ENCODE measurements around the gene TNF. TPM values are rescaled to one million over a fixed set of nuclear protein-coding genes. Genes with fewer than 3 reads are reported as not detected.
A peak's percentile ranks its signal among the peaks of the same experiment; 100 is the strongest.

TNF gene
- polyA plus RNA-seq, 1 donor (not counting 4 experiments of a cell fraction or from before 2014, with no cell fraction given): 2.3 TPM

DNA sequence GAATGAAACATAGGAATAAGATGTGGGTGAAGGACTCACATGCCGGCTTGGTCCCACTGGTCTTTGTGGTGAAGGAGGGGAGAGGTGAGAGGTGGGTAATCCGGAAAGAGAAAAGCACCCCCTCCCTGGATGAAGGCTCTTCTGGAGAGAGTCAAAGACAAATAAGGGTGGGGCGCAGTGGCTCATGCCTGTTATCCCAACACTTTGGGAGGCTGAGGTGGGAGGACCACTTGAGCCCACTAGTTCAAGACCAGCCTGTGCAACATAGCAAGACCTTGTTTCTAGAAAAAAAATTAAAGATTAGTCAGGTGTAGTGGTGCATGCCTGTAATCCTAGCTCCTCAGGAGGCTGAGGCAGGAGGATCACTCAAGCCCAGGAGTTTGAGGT is 3.7 kb downstream of the TNF start:
- dilution Hi-C loops (cut with MboI; ENCODE audit: extremely low pct_ligation_motif_present, low sequenced_read_pairs): no loop called here
- TF ChIP-seq, protein P1, sequence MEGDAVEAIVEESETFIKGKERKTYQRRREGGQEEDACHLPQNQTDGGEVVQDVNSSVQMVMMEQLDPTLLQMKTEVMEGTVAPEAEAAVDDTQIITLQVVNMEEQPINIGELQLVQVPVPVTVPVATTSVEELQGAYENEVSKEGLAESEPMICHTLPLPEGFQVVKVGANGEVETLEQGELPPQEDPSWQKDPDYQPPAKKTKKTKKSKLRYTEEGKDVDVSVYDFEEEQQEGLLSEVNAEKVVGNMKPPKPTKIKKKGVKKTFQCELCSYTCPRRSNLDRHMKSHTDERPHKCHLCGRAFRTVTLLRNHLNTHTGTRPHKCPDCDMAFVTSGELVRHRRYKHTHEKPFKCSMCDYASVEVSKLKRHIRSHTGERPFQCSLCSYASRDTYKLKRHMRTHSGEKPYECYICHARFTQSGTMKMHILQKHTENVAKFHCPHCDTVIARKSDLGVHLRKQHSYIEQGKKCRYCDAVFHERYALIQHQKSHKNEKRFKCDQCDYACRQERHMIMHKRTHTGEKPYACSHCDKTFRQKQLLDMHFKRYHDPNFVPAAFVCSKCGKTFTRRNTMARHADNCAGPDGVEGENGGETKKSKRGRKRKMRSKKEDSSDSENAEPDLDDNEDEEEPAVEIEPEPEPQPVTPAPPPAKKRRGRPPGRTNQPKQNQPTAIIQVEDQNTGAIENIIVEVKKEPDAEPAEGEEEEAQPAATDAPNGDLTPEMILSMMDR (optimal IDR thresholded peaks at IDR 0.05 in 1 of 3, IDR thresholded peaks at IDR 0.05 in 1 of 3, conservative IDR thresholded peaks at IDR 0.05 in 1 of 3; ENCODE audit: extremely low read depth in 1 of 3, insufficient read depth in 2 of 3, low read length in 3 of 3): no peak
- no peak for TF ChIP-seq EZH2 (IDR thresholded peaks at IDR 0.05; ENCODE audit: low read length)
- Histone ChIP-seq H3K9me3 (ENCODE audit: control insufficient read depth, low read depth, low read length) (no peaks in the 10 kb centered on the region), H2AFZ (ENCODE audit: control insufficient read depth, low read length) (no peak overlapping the region), H4K20me1 (ENCODE audit: control insufficient read depth, extremely low read depth, insufficient read depth, low read length) (no peaks in the 10 kb centered on the region), H3K4me3 (ENCODE audit: control insufficient read depth in 2 of 3, extremely low read depth in 1 of 3, insufficient read depth in 2 of 3, low read depth in 1 of 3, low read length in 3 of 3) (no peak overlapping the region), H3K36me3 (ENCODE audit: control insufficient read depth in 2 of 2, extremely low read depth in 1 of 2, insufficient read depth in 2 of 2, low read length in 2 of 2) (no peaks in the 10 kb centered on the region), H3K9me1 (ENCODE audit: control insufficient read depth, extremely low read depth, insufficient read depth, low read length) (no peaks in the 10 kb centered on the region), H3K9ac (ENCODE audit: control insufficient read depth, extremely low read depth, insufficient read depth, low read length) (peak overlapping the region; percentile 5), H3K4me2 (ENCODE audit: control insufficient read depth, extremely low read depth, insufficient read depth, low read depth, low read length) (no peak overlapping the region), H3K27me3 (ENCODE audit: control insufficient read depth, extremely low read depth, insufficient read depth, low read length) (no peaks in the 10 kb centered on the region), H3K27ac (ENCODE audit: control insufficient read depth, insufficient read depth, low read length) (peak overlapping the region; percentile 37), H3K4me1 (ENCODE audit: control insufficient read depth, extremely low read depth, insufficient read depth, low read length) (peaks cover 23% of the 10 kb centered on the region), H3K79me2 (ENCODE audit: control insufficient read depth, insufficient read depth, low read length) (no peaks in the 10 kb centered on the region)
- DNase-seq (ENCODE audit: low read depth, low spot score): no peak
- FAIRE-seq: no peak

DNA sequence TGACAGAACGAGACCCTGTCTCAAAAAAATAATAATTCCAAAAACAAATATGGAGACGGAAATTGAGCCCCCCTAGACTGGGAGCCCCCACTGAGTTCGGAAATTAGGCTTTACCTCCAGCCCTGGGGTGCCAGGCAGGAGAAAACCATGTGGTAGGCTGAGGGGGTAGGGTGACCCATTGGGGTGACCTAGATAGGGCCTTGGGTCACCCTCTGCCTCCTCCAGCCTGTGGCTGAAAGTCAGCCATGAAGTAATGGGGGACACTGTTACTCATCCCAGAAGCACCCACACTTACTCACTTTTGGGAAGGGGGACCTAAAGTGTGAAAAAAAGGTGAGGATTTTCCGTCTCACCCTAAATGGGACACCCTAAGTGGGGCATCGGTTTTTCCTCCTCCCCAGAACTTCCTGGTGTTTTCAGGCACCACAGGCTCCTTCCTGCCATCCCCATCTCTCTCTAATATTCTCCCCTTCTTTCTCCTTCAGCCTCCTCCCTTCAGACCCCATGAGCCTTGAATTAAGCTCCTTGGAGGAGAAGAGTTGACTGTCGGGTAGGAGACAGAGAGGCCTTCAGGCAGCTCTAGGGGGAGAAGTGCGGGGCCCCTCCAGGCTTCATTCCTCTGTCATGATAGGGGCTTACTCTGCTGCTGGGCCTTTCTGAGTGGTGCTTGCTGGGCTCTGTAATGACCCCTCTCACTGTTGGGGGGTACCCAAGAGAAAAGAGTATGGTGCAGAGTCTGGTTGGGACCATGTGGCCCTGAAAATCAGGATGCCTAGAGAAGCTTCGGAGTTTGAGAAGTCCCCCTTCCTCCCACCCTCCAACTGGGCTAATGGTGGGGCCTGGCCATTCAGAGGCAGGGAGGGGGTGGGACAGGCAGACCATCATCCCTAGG is 4.4 kb downstream of the TNF start:
- FAIRE-seq (no peak), DNase-seq (ENCODE audit: low read depth, low spot score) (no peak)
- TF ChIP-seq, protein P1 (optimal IDR thresholded peaks at IDR 0.05 in 1 of 3, IDR thresholded peaks at IDR 0.05 in 1 of 3, conservative IDR thresholded peaks at IDR 0.05 in 1 of 3; ENCODE audit: extremely low read depth in 1 of 3, insufficient read depth in 2 of 3, low read length in 3 of 3): no peak
- TF ChIP-seq EZH2 (IDR thresholded peaks at IDR 0.05; ENCODE audit: low read length): no peak
- no peak overlapping the region for H3K4me3 ChIP-seq (ENCODE audit: control insufficient read depth in 2 of 3, extremely low read depth in 1 of 3, insufficient read depth in 2 of 3, low read depth in 1 of 3, low read length in 3 of 3)
- no peak overlapping the region for H3K27ac ChIP-seq (ENCODE audit: control insufficient read depth, insufficient read depth, low read length)
- H3K9me1 ChIP-seq (ENCODE audit: control insufficient read depth, extremely low read depth, insufficient read depth, low read length): no peaks in the 10 kb centered on the region
- no peak overlapping the region for H2AFZ ChIP-seq (ENCODE audit: control insufficient read depth, low read length)
- dilution Hi-C loops (cut with MboI; ENCODE audit: extremely low pct_ligation_motif_present, low sequenced_read_pairs): no loop called here
- no peaks in the 10 kb centered on the region for H3K36me3 ChIP-seq (ENCODE audit: control insufficient read depth in 2 of 2, extremely low read depth in 1 of 2, insufficient read depth in 2 of 2, low read length in 2 of 2)
- no peaks in the 10 kb centered on the region for H3K27me3 ChIP-seq (ENCODE audit: control insufficient read depth, extremely low read depth, insufficient read depth, low read length)
- no peak overlapping the region for H3K9ac ChIP-seq (ENCODE audit: control insufficient read depth, extremely low read depth, insufficient read depth, low read length)
- H4K20me1 ChIP-seq (ENCODE audit: control insufficient read depth, extremely low read depth, insufficient read depth, low read length): no peaks in the 10 kb centered on the region
- H3K9me3 ChIP-seq (ENCODE audit: control insufficient read depth, low read depth, low read length): no peaks in the 10 kb centered on the region
- no peaks in the 10 kb centered on the region for H3K79me2 ChIP-seq (ENCODE audit: control insufficient read depth, insufficient read depth, low read length)
- peaks cover 23% of the 10 kb centered on the region for H3K4me1 ChIP-seq (ENCODE audit: control insufficient read depth, extremely low read depth, insufficient read depth, low read length)
- H3K4me2 ChIP-seq (ENCODE audit: control insufficient read depth, extremely low read depth, insufficient read depth, low read depth, low read length): no peak overlapping the region
